HG02840 (cell line): ENCODE data around the gene SYP.
A peak's percentile ranks its signal among the peaks of the same experiment; 100 is the strongest.
"Not testable (repeated sequence)": the region's sequence is repeated elsewhere in the genome, so short reads cannot be mapped to it uniquely, and the experiment has no call there.

Source experiments
- ATAC-seq: cut with Tn5 transposase; IDR thresholded peaks from one replicate; pipeline ENCODE4 v1.9.1; 2021; ENCODE audit warnings: mild to moderate bottlenecking, moderate library complexity, moderate number of reproducible peaks; ENCODE audit not compliant: unreplicated experiment, low FRiP score

SYP gene

DNA sequence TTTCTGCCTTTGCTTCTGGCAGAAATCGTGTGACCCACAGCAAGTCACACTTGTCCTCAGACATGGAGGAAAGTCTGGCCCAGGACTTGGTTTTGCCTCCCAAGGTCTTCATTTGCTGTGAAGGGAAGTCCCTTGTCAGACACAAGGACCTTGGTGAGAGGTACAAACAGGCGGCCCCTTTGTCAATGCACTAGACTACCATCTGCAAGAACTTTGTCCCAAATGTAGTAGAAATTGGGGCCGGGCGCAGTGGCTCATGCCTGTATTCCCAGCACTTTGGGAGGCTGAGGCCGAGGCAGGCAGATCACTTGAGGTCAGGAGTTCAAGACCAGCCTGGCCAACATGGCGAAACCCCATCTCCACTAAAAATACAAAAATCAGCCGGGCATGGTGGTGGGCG is 26.4 kb downstream of the SYP start:
- ATAC-seq = not testable (repeated sequence)

DNA sequence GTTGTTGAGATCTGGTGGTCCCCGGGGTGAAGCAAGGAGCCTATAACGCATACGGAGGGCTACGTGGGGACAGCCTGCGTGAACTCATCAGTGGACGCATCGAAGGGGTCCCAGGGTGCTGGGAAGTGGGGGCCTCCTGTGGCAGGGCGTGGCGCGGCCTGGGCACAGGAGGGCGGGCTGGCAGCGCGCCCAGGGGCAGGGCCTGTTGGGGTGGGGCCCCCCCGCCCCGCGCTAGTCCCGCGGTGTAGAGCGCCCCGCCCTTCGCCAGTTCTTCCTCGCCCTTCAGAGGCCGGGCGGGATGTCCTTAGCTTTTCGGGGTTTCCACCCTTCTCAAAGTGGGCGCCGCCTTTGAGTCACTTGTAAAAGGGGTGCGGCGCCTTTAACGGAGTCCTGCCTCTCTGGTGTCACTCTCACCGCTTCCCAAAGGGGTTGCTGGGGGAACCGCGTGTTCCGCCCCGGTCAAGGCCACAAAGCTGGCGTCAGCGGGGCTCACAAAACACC is 27.7 kb downstream of the SYP start:
- ATAC-seq = peak; percentile 63

GRCh38 chrX:49171752-49172279 is 28.2 kb downstream of the SYP start, which contains the start of gene PLP2:
TSS of gene PLP2 (plus strand) at chrX:49171898. CDS start at chrX:49172001, 103 bp downstream.
- ATAC-seq = peak; percentile 29

DNA sequence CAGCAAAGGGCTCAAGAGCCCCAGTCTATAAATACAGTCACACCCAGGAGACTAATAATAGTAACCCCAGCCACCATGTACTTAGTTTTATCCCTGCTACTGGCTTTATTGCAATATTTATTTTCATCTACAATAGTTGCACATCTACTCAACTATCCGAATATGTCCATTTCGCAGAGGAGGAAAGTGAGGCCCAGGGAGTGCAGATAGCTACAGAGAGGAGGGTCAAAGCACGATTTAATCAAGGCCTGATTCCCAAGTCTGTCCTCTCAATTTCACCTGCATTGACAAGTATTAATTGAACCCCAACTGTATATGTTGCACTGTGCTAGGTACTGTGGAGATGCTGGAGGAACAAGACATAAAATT is 32.3 kb downstream of the SYP start:
- ATAC-seq = no peak

- no peak for ATAC-seq
Measured at GRCh38 chrX:49166914-49167739, 32.9 kb downstream of the SYP start.

DNA sequence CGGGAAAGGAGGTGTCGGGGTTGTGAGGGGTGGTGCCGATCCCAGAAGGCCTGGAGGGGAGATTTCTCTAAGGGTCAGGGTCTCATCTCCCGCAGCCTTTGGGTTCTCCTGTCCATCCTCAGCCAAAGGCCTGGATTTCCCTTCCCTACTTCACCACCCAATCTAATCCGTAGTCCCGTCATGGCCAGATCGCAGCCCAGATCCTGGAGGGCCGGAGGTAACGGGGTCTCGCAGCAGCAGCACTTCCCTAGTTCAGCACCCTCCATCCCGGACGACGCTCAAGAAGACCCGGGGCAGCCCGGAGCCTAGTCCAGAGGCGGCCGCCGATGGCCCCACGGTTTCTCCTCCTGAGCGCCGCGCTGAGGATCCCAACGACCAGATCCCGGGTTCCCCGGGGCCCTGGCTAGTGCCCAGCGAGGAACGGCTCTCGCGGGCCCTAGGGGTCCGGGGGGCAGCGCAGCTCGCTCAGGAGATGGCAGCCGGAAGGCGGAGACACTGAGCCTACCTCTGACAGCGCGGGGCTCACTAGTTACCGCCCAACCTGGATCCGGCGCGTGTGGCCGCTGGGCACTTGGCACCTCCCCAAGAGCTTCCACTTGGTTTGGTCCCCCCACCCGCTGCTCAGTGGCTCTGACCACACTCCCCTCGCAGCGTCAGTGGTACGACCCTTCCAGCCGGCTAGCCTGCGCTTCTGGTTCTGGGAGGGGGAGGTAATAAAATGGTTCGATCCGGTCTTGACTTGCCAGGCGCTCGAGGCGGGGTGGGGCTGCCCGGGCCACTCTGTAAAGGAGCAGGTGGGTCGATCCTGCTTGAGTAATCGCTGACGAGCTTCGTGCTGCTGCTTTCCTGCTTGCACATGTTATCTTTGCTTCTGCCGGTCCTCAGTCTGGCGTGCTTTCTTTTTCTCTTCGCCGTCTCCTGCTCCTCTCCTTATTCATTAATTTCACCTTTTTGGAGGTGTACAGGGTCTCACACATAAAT is 33.8 kb downstream of the SYP start:
- no peak for ATAC-seq

- no peak for ATAC-seq
Measured at GRCh38 chrX:49164589-49165360, 35.2 kb downstream of the SYP start.

DNA sequence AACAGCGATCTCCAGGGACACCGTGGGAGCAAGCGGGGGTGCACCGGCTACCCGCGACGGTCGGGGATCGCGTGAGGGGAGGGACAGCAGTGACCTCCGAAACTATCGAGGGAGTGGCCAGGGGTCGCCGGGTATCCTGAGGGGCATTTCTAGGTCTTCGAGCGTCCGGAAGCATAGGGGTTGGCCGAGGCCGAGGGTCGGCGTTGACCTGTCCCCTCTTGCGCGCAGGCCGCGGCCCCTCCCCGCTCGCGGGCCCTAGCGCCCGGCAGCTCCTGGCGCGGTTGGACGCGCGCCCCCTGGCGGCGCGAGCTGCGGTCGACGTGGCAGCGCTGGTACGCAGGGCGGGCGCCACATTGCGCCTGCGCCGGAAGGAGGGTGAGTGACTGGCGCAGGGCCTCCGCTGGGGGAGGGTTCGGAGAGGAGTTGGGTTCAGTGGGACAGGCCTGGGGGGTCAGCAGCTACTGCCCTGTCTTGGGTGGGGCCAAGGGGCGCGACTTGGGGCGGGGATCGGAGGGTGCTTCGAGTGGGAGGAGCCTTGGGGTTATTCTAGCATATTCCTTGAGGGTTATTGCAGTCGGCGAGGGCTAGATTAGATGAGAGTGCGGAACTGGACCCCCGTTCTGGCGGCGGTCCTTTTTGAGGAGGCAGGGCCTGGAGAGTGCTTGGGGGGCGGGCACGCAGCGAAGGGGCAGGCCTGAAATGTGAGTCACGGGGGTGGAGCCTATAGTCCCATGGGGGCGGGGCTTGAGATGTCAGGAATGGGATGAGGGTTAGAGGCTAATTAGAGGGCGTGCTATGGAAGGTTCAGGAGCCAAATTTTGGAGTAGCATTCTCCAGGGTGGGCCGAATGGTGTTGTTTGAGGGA is 36.2 kb downstream of the SYP start:
- peak; percentile 43 for ATAC-seq

DNA sequence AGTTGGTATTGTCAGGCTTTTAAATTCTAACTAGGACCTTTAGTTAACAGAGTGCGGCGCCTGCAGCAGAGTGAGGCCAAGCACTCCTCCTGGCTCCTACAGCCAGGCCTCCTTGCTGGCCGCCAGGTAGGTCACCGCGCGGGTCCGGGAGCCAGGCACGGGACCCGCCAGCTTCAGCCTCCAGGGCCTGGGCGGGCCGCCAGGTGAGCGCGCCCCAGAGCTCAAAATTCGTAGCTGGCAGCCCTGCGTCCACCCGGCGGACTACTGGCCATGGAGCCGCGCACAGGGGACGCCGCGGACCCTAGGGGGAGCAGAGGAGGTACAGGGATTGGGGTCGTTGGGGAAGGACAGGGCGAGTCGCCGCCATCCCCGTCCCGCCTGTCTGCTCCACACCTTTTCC is 37.4 kb downstream of the SYP start, which contains the start of gene MAGIX:
MAGIX (plus strand) TSS at position 139 of the 400 bp plus-strand sequence; CDS start at position 271, 132 bp downstream.
- no peak for ATAC-seq

- no peak for ATAC-seq
Measured at GRCh38 chrX:49161632-49162031, 38.4 kb downstream of the SYP start.

- no peak for ATAC-seq
Measured at GRCh38 chrX:49160908-49161307, 39.1 kb downstream of the SYP start.

- ATAC-seq = no peak
Measured at GRCh38 chrX:49157194-49157593, 42.8 kb downstream of the SYP start.

DNA sequence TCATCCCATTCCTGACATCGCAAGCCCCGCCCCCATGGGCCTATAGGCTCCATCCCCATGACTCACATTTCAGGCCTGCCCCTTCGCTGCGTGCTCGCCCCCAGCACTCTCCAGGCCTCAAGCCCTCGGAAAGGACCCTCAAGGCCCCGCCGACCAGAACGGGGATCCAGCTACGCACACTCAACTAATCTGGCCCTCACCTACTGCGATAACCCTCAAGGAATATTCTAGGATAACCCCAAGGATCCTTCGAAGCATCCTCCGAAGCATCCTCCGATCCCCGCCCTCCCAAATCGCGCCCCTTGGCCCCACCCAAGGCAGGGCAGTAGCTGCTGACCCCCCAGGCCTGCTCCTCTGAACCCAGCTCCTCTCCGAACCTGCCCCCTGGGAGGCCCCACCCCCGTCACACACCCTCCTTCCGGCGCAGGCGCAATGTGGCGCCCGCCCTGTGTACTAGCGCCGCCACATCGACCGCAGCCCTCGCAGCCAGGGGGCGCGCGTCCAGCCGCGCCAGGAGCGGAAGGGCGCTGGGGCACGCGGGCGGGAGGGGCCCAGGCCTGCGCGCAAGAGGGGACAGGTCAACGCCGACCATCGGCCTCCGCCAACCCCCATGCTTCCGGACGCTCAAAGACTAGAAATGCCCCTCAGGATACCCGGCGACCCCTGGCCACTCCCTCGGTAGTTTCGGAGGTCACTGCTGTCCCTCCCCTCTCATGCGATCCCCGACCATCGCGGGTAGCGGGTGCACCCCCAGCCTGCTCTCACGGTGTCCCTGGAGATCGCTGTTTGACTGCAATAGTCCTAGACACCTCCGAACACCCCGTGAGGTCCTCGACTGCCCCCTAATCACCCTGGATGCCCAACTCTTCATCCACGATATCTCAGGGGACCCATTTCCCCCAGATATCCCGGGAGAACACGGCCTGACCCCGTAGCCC is 43.8 kb downstream of the SYP start:
- ATAC-seq = no peak

- ATAC-seq = no peak
Measured at GRCh38 chrX:49155243-49155899, 44.6 kb downstream of the SYP start.

GRCh38 chrX:49153467-49153866 is 46.5 kb downstream of the SYP start:
- ATAC-seq = no peak

DNA sequence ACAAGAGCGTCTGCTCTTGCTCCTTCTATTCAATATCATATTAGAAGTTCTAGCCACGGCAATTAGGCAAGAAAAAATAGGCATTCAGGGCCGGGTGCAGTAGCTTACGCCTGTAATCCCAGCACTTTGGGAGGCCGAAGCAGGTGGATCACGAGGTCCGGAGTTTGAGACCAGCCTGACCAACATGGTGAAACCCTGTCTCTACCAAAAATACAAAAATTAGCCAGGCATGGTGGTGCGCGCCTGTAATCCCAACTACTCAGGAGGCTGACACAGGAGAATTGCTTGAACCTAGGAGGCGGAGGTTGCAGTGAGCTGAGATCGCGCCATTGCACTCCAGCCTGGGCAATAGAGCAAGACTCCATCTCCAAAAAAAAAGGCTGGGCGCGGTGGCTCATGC is 50.7 kb downstream of the SYP start:
- ATAC-seq = not testable (repeated sequence)

- ATAC-seq = not testable (repeated sequence)
Measured at GRCh38 chrX:49148390-49149100, 51.4 kb downstream of the SYP start.
